ENCODE results near the gene ACTR2. TPM values are rescaled to one million over a fixed set of nuclear protein-coding genes. Genes with fewer than 3 reads are reported as not detected.

The ACTR2 gene
- total and polyA plus RNA-seq, 9 of the 15 experiments (the other 6 are each of a cell fraction or from before 2014, with no cell fraction given): 47.3 to 239 (median 108) TPM

GRCh38 chr2:65199166-65199565 lies 28.5 kb upstream of the ACTR2 start (continued):
- TF ChIP-seq ZNF398 (CRISPR knock-in tag; IDR thresholded peaks at IDR 0.05) (no peak), CREB3L1 (IDR thresholded peaks at IDR 0.05; ENCODE audit: borderline replicate concordance, low read depth) (no peak), ZC3H8 (IDR thresholded peaks at IDR 0.05) (no peak), PHB (CRISPR knock-in tag; IDR thresholded peaks at IDR 0.05) (no peak)

- Histone ChIP-seq H3K36me3 (ENCODE audit: control insufficient read depth, insufficient read depth, low read length) (no peaks in the 10 kb centered on the region), H2AFZ (ENCODE audit: low read depth, low read length) (peak overlapping the region; percentile 30; the same call in 1 of the 2 replicates), H3K4me1 (replicated peaks in 1 of 2; ENCODE audit: control insufficient read depth in 2 of 2, insufficient read depth in 2 of 2, low read length in 2 of 2) (peaks cover 0 to 3% of the 10 kb centered on the region in 2 experiments; a peak in 2 of 5 replicates), H3K27me3 (ENCODE audit: control insufficient read depth in 2 of 2, insufficient read depth in 2 of 2, low read length in 2 of 2) (no peaks in the 10 kb centered on the region), H3K9me3 (replicated peaks; ENCODE audit: control insufficient read depth, insufficient read depth, low read depth, low read length) (no peaks in the 10 kb centered on the region), H4K20me1 (replicated peaks; ENCODE audit: control insufficient read depth, insufficient read depth, low read length) (no peaks in the 10 kb centered on the region), H3K9me1 (ENCODE audit: control insufficient read depth, insufficient read depth, low read length) (no peaks in the 10 kb centered on the region), H3K79me2 (ENCODE audit: control insufficient read depth, insufficient read depth, low read length) (no peaks in the 10 kb centered on the region), H3K4me2 (ENCODE audit: insufficient read depth, low read length) (no peak overlapping the region), H3K27ac (ENCODE audit: extremely low read depth, low read depth, low read length) (no peak overlapping the region), H3K9ac (ENCODE audit: insufficient read depth in 1 of 2, low read depth in 2 of 2, low read length in 2 of 2) (peak overlapping the region in 1 of 2 experiments; percentile 11; a peak in 1 of 4 replicates), H3K4me3 (no peak overlapping the region)
- BruUV-seq (replicated peaks): no TSS peak
- 20% methylated on average over 3 of the region's 3 CpGs for WGBS (ENCODE audit: insufficient coverage, low coverage, missing lambda C conversion rate)
- no peak for TF ChIP-seq RUNX1 (IDR thresholded peaks at IDR 0.05; ENCODE audit: low read depth)
- no peak for TF ChIP-seq ZNF253 (CRISPR knock-in tag; conservative IDR thresholded peaks at IDR 0.05)
- TF ChIP-seq, protein P1, sequence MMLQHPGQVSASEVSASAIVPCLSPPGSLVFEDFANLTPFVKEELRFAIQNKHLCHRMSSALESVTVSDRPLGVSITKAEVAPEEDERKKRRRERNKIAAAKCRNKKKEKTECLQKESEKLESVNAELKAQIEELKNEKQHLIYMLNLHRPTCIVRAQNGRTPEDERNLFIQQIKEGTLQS (IDR thresholded peaks at IDR 0.05): peak; percentile 28; the same call in 1 of the 2 replicates
- TF ChIP-seq, protein P1 (CRISPR knock-in tag; conservative IDR thresholded peaks at IDR 0.05): no peak
- peak; percentile 63 for TF ChIP-seq FOSL1 (tag; conservative IDR thresholded peaks at IDR 0.05)
- no peak for TF ChIP-seq BRD9 (IDR thresholded peaks at IDR 0.05; ENCODE audit: low read depth, partially characterized antibody)
- no peak for TF ChIP-seq ZNF395 (CRISPR knock-in tag; IDR thresholded peaks at IDR 0.05)
- peak in 1 of 2 experiments; percentile 39; a peak in 1 of 4 replicates for TF ChIP-seq ZNF639 (CRISPR knock-in tag; conservative IDR thresholded peaks at IDR 0.05 in 1 of 2, IDR thresholded peaks at IDR 0.05 in 1 of 2)
- POLR2A ChIA-PET: interaction anchor here (0.6 to 0.7 kb wide), 2 partner anchors 10 to 750 kb away, joined by 3 to 4 read pairs; no protein-coding TSS in a partner anchor
- FAIRE-seq (no peak), DNase-seq (ENCODE audit: extremely low read depth in 1 of 4, low spot score in 3 of 4) (peak in 1 of 4 experiments; percentile 18), ATAC-seq (peak; percentile 60; the same call in 1 of the 3 replicates)
- in situ Hi-C loops (cut with MboI): no loop called here
- intact Hi-C loops (cut with micrococcal nuclease): no loop called here
- CTCF ChIA-PET (ENCODE audit: low intra/inter-chr PET ratio): no interaction called here
These were observed 27.7 kb upstream of the ACTR2 start for GRCh38 chr2:65199891-65200290.

Data from K562 (cell line).